ENCODE data around the gene SLC16A11. TPM values are rescaled to one million over a fixed set of nuclear protein-coding genes. Genes with fewer than 3 reads are reported as not detected.
"Not testable (repeated sequence)": the region's sequence is repeated elsewhere in the genome, so short reads cannot be mapped to it uniquely, and the experiment has no call there.

SLC16A11 gene
- polyA plus RNA-seq, 2 of the 4 experiments (the other 2 are of a cell fraction) = not detected

DNA sequence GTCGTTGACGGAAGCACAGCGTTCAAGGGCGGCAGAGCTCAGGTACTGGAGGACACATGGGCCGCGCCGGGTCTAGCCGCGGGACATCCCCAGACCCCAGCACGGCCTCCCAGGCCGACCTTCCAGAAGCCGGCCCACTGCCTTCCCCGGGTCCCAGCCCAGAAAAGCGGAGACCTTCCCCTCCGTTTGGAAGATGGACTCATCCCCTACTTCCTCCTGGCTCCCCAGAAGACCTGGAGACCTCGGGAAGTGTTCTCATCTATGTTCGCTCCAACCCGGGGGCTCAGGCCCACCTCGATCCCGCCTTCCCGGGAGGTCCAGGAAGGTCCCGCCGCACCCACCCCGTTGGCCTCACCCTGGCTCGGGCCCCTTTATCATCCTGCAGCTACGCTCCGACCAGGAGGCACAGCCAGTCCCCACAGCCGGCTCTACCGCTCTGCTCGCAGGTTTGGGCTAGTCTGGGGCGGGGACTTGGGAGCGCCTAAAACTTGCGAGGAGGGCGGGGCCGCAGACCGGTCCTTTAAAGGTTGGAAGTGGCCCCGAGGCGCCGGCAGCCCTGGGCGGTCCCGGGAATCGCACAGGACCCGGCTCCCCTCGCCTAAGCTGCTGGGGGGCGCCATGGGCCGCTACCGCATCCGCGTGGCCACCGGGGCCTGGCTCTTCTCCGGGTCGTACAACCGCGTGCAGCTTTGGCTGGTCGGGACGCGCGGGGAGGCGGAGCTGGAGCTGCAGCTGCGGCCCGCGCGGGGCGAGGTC is 48.2 kb downstream of the SLC16A11 start, which contains the start of gene ALOX12 (continued):
- TF ChIP-seq, protein P1, sequence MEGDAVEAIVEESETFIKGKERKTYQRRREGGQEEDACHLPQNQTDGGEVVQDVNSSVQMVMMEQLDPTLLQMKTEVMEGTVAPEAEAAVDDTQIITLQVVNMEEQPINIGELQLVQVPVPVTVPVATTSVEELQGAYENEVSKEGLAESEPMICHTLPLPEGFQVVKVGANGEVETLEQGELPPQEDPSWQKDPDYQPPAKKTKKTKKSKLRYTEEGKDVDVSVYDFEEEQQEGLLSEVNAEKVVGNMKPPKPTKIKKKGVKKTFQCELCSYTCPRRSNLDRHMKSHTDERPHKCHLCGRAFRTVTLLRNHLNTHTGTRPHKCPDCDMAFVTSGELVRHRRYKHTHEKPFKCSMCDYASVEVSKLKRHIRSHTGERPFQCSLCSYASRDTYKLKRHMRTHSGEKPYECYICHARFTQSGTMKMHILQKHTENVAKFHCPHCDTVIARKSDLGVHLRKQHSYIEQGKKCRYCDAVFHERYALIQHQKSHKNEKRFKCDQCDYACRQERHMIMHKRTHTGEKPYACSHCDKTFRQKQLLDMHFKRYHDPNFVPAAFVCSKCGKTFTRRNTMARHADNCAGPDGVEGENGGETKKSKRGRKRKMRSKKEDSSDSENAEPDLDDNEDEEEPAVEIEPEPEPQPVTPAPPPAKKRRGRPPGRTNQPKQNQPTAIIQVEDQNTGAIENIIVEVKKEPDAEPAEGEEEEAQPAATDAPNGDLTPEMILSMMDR (IDR thresholded peaks at IDR 0.05) = no peak
- no peak for TF ChIP-seq KDM5A (IDR thresholded peaks at IDR 0.05)
- TF ChIP-seq, protein P2, sequence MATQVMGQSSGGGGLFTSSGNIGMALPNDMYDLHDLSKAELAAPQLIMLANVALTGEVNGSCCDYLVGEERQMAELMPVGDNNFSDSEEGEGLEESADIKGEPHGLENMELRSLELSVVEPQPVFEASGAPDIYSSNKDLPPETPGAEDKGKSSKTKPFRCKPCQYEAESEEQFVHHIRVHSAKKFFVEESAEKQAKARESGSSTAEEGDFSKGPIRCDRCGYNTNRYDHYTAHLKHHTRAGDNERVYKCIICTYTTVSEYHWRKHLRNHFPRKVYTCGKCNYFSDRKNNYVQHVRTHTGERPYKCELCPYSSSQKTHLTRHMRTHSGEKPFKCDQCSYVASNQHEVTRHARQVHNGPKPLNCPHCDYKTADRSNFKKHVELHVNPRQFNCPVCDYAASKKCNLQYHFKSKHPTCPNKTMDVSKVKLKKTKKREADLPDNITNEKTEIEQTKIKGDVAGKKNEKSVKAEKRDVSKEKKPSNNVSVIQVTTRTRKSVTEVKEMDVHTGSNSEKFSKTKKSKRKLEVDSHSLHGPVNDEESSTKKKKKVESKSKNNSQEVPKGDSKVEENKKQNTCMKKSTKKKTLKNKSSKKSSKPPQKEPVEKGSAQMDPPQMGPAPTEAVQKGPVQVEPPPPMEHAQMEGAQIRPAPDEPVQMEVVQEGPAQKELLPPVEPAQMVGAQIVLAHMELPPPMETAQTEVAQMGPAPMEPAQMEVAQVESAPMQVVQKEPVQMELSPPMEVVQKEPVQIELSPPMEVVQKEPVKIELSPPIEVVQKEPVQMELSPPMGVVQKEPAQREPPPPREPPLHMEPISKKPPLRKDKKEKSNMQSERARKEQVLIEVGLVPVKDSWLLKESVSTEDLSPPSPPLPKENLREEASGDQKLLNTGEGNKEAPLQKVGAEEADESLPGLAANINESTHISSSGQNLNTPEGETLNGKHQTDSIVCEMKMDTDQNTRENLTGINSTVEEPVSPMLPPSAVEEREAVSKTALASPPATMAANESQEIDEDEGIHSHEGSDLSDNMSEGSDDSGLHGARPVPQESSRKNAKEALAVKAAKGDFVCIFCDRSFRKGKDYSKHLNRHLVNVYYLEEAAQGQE (IDR thresholded peaks at IDR 0.05) = no peak

DNA sequence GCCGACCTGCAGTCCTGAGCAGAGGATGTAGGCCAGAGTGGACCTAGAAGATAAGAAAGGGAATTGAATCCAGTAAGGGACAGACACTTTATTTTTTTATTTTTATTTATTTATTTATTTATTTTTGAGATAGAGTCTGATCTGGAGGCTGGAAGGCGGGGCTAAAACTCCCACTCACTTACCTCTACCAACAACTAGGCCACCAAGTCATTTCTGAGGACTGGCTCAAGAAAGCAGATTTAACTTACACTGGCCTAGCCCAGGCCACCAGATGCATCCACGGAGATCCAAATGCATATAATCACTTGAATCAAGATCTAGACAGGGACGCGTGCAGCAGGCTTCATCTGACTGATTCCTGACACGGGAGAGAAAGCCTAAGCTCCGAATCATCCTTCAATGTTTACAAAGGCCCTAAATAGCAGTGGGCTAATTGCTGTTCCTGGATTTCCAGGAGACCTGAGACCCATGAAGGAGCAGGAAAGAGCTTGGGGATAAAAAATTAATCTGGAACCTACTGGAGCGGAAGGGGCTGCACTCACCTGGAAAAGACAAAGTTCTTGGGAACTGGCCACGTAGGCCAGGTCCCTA is 49.1 kb downstream of the SLC16A11 start:
- DNase-seq (ENCODE audit: low read depth in 1 of 2, low spot score in 1 of 2) (no peak), ATAC-seq (no peak), FAIRE-seq (no peak)
- TF ChIP-seq HDAC2 (IDR thresholded peaks at IDR 0.05) = no peak
- no peaks in the 10 kb centered on the region for H3K4me1 ChIP-seq
- no peak overlapping the region for H3K27ac ChIP-seq
- H3K4me2 ChIP-seq = no peak overlapping the region
- H3K4me3 ChIP-seq = no peak overlapping the region
- H3K9me3 ChIP-seq = no peaks in the 10 kb centered on the region
- CTCF ChIA-PET = interaction anchor here (1.0 to 5.0 kb wide), 6 partner anchors 11 to 328 kb away, joined by 3 to 44 read pairs (median 5); no protein-coding TSS in a partner anchor
- POLR2A ChIA-PET = interaction anchor here (0.6 kb wide), 1 partner anchor 335 kb away, joined by 4 read pairs; no protein-coding TSS in a partner anchor
- WGBS (ENCODE audit: missing lambda C conversion rate) = 75% methylated on average over 9 of the region's 9 CpGs

DNA sequence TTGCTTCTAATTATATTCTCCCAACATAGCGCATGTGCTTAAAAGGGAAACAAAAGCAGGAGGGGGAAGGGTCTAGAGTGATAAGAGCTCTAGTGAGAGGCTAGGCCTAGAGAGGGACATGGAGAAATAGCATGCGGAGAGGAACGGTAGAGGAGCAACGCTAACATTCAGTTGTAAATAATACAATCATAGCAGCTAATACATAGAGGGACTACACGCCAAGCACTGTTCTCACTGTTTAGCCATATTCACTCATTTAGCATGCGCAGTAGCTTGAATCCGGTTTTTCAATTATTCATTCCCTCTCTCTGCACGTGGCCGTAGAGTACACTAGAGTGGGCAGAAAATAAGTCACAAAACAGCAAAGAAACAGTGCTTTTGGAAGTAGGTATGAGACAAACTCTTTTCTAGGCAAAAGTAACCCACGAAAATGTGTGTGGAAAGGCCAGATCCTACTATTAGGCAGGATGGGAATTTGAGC is 49.7 kb downstream of the SLC16A11 start:
- ATAC-seq (no peak), DNase-seq (ENCODE audit: low read depth in 1 of 2, low spot score in 1 of 2) (no peak), FAIRE-seq (no peak)
- CTCF ChIA-PET = interaction anchor here (1.2 to 5.0 kb wide), 5 partner anchors 11 to 151 kb away, joined by 3 to 44 read pairs (median 5); no protein-coding TSS in a partner anchor
- no peak overlapping the region for H3K27ac ChIP-seq
- 91% methylated on average over 10 of the region's 10 CpGs for WGBS (ENCODE audit: missing lambda C conversion rate)
- TF ChIP-seq, protein P3, sequence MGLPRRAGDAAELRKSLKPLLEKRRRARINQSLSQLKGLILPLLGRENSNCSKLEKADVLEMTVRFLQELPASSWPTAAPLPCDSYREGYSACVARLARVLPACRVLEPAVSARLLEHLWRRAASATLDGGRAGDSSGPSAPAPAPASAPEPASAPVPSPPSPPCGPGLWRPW (IDR thresholded peaks at IDR 0.05) = no peak
- TF ChIP-seq JUN (IDR thresholded peaks at IDR 0.05) (0 out of 5 replicates have a peak, but pooled peaks of 1 of the 2 experiments have one; percentile 35), RCOR1 (IDR thresholded peaks at IDR 0.05; ENCODE audit: low read depth, low read length) (no peak)
- no peak overlapping the region for H3K4me2 ChIP-seq
- H3K9me3 ChIP-seq = no peaks in the 10 kb centered on the region
- H3K4me3 ChIP-seq = no peak overlapping the region
- no peaks in the 10 kb centered on the region for H3K4me1 ChIP-seq
- POLR2A ChIA-PET = interaction anchor here (0.6 kb wide), 1 partner anchor 334 kb away, joined by 4 read pairs; no protein-coding TSS in a partner anchor

DNA sequence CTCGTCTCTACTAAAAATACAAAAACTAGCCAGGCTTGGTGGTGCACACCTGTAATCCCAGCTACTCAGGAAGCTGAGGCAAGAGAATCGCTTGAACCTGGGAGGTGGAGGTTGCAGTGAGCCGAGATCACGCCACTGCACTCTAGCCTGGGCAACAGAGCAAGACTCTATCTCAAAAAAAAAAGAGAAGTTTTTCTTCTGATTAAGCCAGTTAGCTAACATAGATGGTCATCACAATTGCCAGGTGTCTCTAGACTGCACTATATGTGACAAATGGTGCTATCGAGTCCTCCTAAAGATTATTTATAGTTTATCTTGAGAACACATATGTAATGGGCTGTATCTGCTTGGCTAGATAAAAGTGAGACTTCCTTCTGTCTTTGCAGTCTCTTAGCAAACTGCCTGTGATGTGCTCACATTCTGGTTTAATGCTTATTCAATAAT is 50.3 kb downstream of the SLC16A11 start:
- H3K27ac ChIP-seq; H3K4me3 ChIP-seq; FAIRE-seq; DNase-seq (ENCODE audit: low read depth in 1 of 2, low spot score in 1 of 2); H3K9me3 ChIP-seq; ATAC-seq; POLR2A ChIA-PET; H3K4me1 ChIP-seq; H3K4me2 ChIP-seq: not testable (repeated sequence)
- 88% methylated on average over 5 of the region's 5 CpGs for WGBS (ENCODE audit: missing lambda C conversion rate)
- CTCF ChIA-PET = interaction anchor here (1.0 to 5.0 kb wide), 4 partner anchors 12 to 150 kb away, joined by 3 to 44 read pairs (median 14); no protein-coding TSS in a partner anchor

Small RNA genes lying within 50 kb of the gene (small RNA-seq; reads per million reads assigned to genes)
- gene AC120057.1 = 0 reads per million in 6 experiments

Other genes with a start within 250 kb of the SLC16A11 start
- not detected in 2 replicates for gene TEKT1, start 212.4 kb downstream of the SLC16A11 start, polyA plus RNA-seq (2011; rRNA removed)
- not detected in 3 replicates for gene TEKT1, start 212.4 kb downstream of the SLC16A11 start, polyA plus RNA-seq (2017; fragmentation: RNase III; extraction: RNeasy Plus Mini Kit Qiagen cat#74134 plus additional on column Dnase treatment)
- not detected in 2 replicates for gene ALOX12, start 48.0 kb downstream of the SLC16A11 start, polyA plus RNA-seq (2011; rRNA removed)
- gene ALOX12, start 48.0 kb downstream of the SLC16A11 start, polyA plus RNA-seq (2017; fragmentation: RNase III; extraction: RNeasy Plus Mini Kit Qiagen cat#74134 plus additional on column Dnase treatment) = not detected in 3 replicates
- gene RNASEK, start 31.5 kb downstream of the SLC16A11 start, polyA plus RNA-seq (2011; rRNA removed) = 185 and 210 TPM in 2 replicates
- 388 to 426 TPM (median 424 TPM) in 3 replicates for gene RNASEK, start 31.5 kb downstream of the SLC16A11 start, polyA plus RNA-seq (2017; fragmentation: RNase III; extraction: RNeasy Plus Mini Kit Qiagen cat#74134 plus additional on column Dnase treatment)
- gene BCL6B, start 21.0 kb downstream of the SLC16A11 start, polyA plus RNA-seq (2011; rRNA removed) = 0.16 TPM in 1 of 2 replicates, not detected in the other
- 0.03 to 0.04 TPM in 2 of 3 replicates, not detected in the other for gene BCL6B, start 21.0 kb downstream of the SLC16A11 start, polyA plus RNA-seq (2017; fragmentation: RNase III; extraction: RNeasy Plus Mini Kit Qiagen cat#74134 plus additional on column Dnase treatment)
- 6.2 and 8.0 TPM in 2 replicates for gene SLC16A13, start 8.1 kb downstream of the SLC16A11 start, polyA plus RNA-seq (2011; rRNA removed)
- 6.2 to 10.9 TPM (median 10.4 TPM) in 3 replicates for gene SLC16A13, start 8.1 kb downstream of the SLC16A11 start, polyA plus RNA-seq (2017; fragmentation: RNase III; extraction: RNeasy Plus Mini Kit Qiagen cat#74134 plus additional on column Dnase treatment)
- not detected in 2 replicates for gene CLEC10A, start 36.2 kb upstream of the SLC16A11 start, polyA plus RNA-seq (2011; rRNA removed)
- gene CLEC10A, start 36.2 kb upstream of the SLC16A11 start, polyA plus RNA-seq (2017; fragmentation: RNase III; extraction: RNeasy Plus Mini Kit Qiagen cat#74134 plus additional on column Dnase treatment) = not detected in 3 replicates
- gene ASGR2, start 70.7 kb upstream of the SLC16A11 start, polyA plus RNA-seq (2011; rRNA removed) = 0.25 and 0.34 TPM in 2 replicates
- gene ASGR2, start 70.7 kb upstream of the SLC16A11 start, polyA plus RNA-seq (2017; fragmentation: RNase III; extraction: RNeasy Plus Mini Kit Qiagen cat#74134 plus additional on column Dnase treatment) = 0.06 TPM in 1 of 3 replicates, not detected in the others
- 2.6 and 3.4 TPM in 2 replicates for gene ASGR1, start 135.3 kb upstream of the SLC16A11 start, polyA plus RNA-seq (2011; rRNA removed)
- 1.0 to 1.6 TPM (median 1.6 TPM) in 3 replicates for gene ASGR1, start 135.3 kb upstream of the SLC16A11 start, polyA plus RNA-seq (2017; fragmentation: RNase III; extraction: RNeasy Plus Mini Kit Qiagen cat#74134 plus additional on column Dnase treatment)
- gene DLG4, start 175.7 kb upstream of the SLC16A11 start, polyA plus RNA-seq (2011; rRNA removed) = 8.3 and 9.2 TPM in 2 replicates
- gene DLG4, start 175.7 kb upstream of the SLC16A11 start, polyA plus RNA-seq (2017; fragmentation: RNase III; extraction: RNeasy Plus Mini Kit Qiagen cat#74134 plus additional on column Dnase treatment) = 16.1 to 22.6 TPM (median 21.3 TPM) in 3 replicates
- 238 and 288 TPM in 2 replicates for gene ACADVL, start 175.8 kb upstream of the SLC16A11 start, polyA plus RNA-seq (2011; rRNA removed)
- 392 to 429 TPM (median 425 TPM) in 3 replicates for gene ACADVL, start 175.8 kb upstream of the SLC16A11 start, polyA plus RNA-seq (2017; fragmentation: RNase III; extraction: RNeasy Plus Mini Kit Qiagen cat#74134 plus additional on column Dnase treatment)
- 5.7 and 9.6 TPM in 2 replicates for gene DVL2, start 190.4 kb upstream of the SLC16A11 start, polyA plus RNA-seq (2011; rRNA removed)
- 30.7 to 40.4 TPM (median 37.7 TPM) in 3 replicates for gene DVL2, start 190.4 kb upstream of the SLC16A11 start, polyA plus RNA-seq (2017; fragmentation: RNase III; extraction: RNeasy Plus Mini Kit Qiagen cat#74134 plus additional on column Dnase treatment)
- gene PHF23, start 195.4 kb upstream of the SLC16A11 start, polyA plus RNA-seq (2011; rRNA removed) = 52.1 and 61.2 TPM in 2 replicates
- gene PHF23, start 195.4 kb upstream of the SLC16A11 start, polyA plus RNA-seq (2017; fragmentation: RNase III; extraction: RNeasy Plus Mini Kit Qiagen cat#74134 plus additional on column Dnase treatment) = 70.9 to 80.2 TPM (median 79.1 TPM) in 3 replicates
- 399 and 502 TPM in 2 replicates for gene GABARAP, start 198.4 kb upstream of the SLC16A11 start, polyA plus RNA-seq (2011; rRNA removed)
- 431 to 510 TPM (median 504 TPM) in 3 replicates for gene GABARAP, start 198.4 kb upstream of the SLC16A11 start, polyA plus RNA-seq (2017; fragmentation: RNase III; extraction: RNeasy Plus Mini Kit Qiagen cat#74134 plus additional on column Dnase treatment)
- 161 and 251 TPM in 2 replicates for gene CTDNEP1, start 207.6 kb upstream of the SLC16A11 start, polyA plus RNA-seq (2011; rRNA removed)
- 145 to 151 TPM (median 147 TPM) in 3 replicates for gene CTDNEP1, start 207.6 kb upstream of the SLC16A11 start, polyA plus RNA-seq (2017; fragmentation: RNase III; extraction: RNeasy Plus Mini Kit Qiagen cat#74134 plus additional on column Dnase treatment)
- 114 and 133 TPM in 2 replicates for gene ELP5, start 208.1 kb upstream of the SLC16A11 start, polyA plus RNA-seq (2011; rRNA removed)
- 89.2 to 97.3 TPM (median 92.1 TPM) in 3 replicates for gene ELP5, start 208.1 kb upstream of the SLC16A11 start, polyA plus RNA-seq (2017; fragmentation: RNase III; extraction: RNeasy Plus Mini Kit Qiagen cat#74134 plus additional on column Dnase treatment)
- gene CLDN7, start 218.4 kb upstream of the SLC16A11 start, polyA plus RNA-seq (2011; rRNA removed) = 4.2 and 4.6 TPM in 2 replicates
- gene CLDN7, start 218.4 kb upstream of the SLC16A11 start, polyA plus RNA-seq (2017; fragmentation: RNase III; extraction: RNeasy Plus Mini Kit Qiagen cat#74134 plus additional on column Dnase treatment) = 0.59 to 0.97 TPM (median 0.59 TPM) in 3 replicates
- 0.16 TPM in 2 replicates for gene SLC2A4, start 237.6 kb upstream of the SLC16A11 start, polyA plus RNA-seq (2011; rRNA removed)
- gene SLC2A4, start 237.6 kb upstream of the SLC16A11 start, polyA plus RNA-seq (2017; fragmentation: RNase III; extraction: RNeasy Plus Mini Kit Qiagen cat#74134 plus additional on column Dnase treatment) = 0.17 to 0.18 TPM (median 0.17 TPM) in 3 replicates